MM.1S (cell line): ENCODE data around the gene LHX1.
A peak's percentile ranks its signal among the peaks of the same experiment; 100 is the strongest.

Source experiments
- DNase-seq: peaks from one replicate; pipeline ENCODE4 v3.0.0-alpha.2; 2015
- H2AFZ ChIP-seq: fragments of 300-600 bp; sonication (generic); 2 replicates; pipeline ENCODE4 v1.6.0; 2016; ENCODE audit warnings: antibody characterized with exemption, low read length
- H3F3A ChIP-seq: fragments of 300-600 bp; sonication (generic); 2 replicates; pipeline ENCODE4 v1.6.1; 2016; ENCODE audit warnings: mild to moderate bottlenecking, antibody characterized with exemption, low read length, moderate library complexity, mixed read lengths; ENCODE audit not compliant: insufficient read depth
- H3K27ac ChIP-seq: fragments of 300-600 bp; sonication (generic); 2 replicates; pipeline ENCODE4 v1.5.1; 2016; ENCODE audit warnings: mild to moderate bottlenecking, low read length
- H3K27me3 ChIP-seq: fragments of 300-600 bp; sonication (generic); replicated peaks from 2 replicates; pipeline ENCODE4 v1.6.0; 2016; ENCODE audit warnings: low read length; ENCODE audit not compliant: insufficient read depth
- H3K36me3 ChIP-seq: fragments of 300-600 bp; sonication (generic); replicated peaks from 2 replicates; pipeline ENCODE4 v1.6.1; 2016; ENCODE audit warnings: mild to moderate bottlenecking, low read length, mixed read lengths; ENCODE audit not compliant: insufficient read depth
- H3K4me1 ChIP-seq: fragments of 300-600 bp; sonication (generic); 2 replicates; pipeline ENCODE4 v1.6.1; 2016; ENCODE audit warnings: low read length, mixed read lengths
- H3K4me2 ChIP-seq: fragments of 300-600 bp; sonication (generic); 2 replicates; pipeline ENCODE4 v1.6.0; 2016; ENCODE audit warnings: low read depth, low read length
- H3K4me3 ChIP-seq: fragments of 300-600 bp; sonication (generic); 2 replicates; pipeline ENCODE4 v1.5.1; 2016; ENCODE audit warnings: low read length, mixed read lengths
- H3K79me2 ChIP-seq: fragments of 300-600 bp; sonication (generic); 2 replicates; pipeline ENCODE4 v1.6.1; 2016; ENCODE audit warnings: mixed run types, low read length, mixed read lengths
- H3K9ac ChIP-seq: fragments of 300-600 bp; sonication (generic); 2 replicates; pipeline ENCODE4 v1.6.1; 2016; ENCODE audit warnings: low read length, mixed read lengths
- H3K9me2 ChIP-seq: fragments of 300-600 bp; sonication (generic); replicated peaks from 2 replicates; pipeline ENCODE4 v1.6.1; 2016; ENCODE audit warnings: mild to moderate bottlenecking, low read length, mixed read lengths; ENCODE audit not compliant: insufficient read depth
- H3K9me3 ChIP-seq: fragments of 300-600 bp; sonication (generic); replicated peaks from 2 replicates; pipeline ENCODE4 v1.6.1; 2016; ENCODE audit warnings: mild to moderate bottlenecking, low read length, mixed read lengths; ENCODE audit not compliant: insufficient read depth
- H4K20me1 ChIP-seq: fragments of 300-600 bp; sonication (generic); 2 replicates; pipeline ENCODE4 v1.6.1; 2016; ENCODE audit warnings: mild to moderate bottlenecking, low read length, moderate library complexity, mixed read lengths; ENCODE audit not compliant: insufficient read depth
- EZH2 ChIP-seq: fragments of 300-600 bp; sonication (generic); optimal IDR thresholded peaks from 2 replicates; pipeline ENCODE3; 2017; ENCODE audit warnings: low read depth, mild to moderate bottlenecking, antibody characterized with exemption, low read length, mixed read lengths
- EZH2phosphoT487 ChIP-seq: fragments of 300-600 bp; sonication (generic); IDR thresholded peaks from 2 replicates; pipeline ENCODE4 v1.6.1; 2018; ENCODE audit warnings: antibody characterized with exemption, low read length
- TF ChIP-seq, protein P1 (sequence below): fragments of 300-600 bp; sonication (generic); IDR thresholded peaks from 2 replicates; pipeline ENCODE4 v1.5.1; 2016; ENCODE audit warnings: antibody characterized with exemption, low read length, mixed read lengths

LHX1 gene

DNA sequence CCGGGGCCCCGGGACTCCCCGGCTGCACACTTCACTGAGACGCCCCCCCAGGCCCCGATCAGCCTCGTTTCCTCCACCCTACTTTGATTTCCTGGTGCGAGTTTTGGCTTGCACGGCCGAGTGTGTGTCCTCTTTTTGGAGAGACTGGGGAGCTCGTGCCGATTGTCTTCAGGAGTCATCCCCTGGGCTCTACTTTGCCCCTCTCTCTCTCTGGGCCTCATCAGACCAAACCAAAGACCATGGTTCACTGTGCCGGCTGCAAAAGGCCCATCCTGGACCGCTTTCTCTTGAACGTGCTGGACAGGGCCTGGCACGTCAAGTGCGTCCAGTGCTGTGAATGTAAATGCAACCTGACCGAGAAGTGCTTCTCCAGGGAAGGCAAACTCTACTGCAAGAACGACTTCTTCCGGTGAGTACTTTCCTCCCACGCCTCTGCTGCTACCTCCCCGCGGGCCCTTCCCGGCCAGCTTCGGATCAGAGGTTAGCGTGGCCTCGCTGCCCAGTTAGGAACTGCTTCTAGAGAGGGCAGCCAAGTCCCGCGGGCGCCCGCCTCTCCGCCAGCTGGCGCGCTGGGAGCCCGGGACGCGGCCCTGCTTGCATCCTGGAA, 787 bp downstream of the LHX1 start:
- Histone ChIP-seq H3K4me1 (no peaks in the 10 kb centered on the region), H3K79me2 (no peaks in the 10 kb centered on the region), H3F3A (no peaks in the 10 kb centered on the region), H4K20me1 (no peaks in the 10 kb centered on the region), H3K9me2 (no peaks in the 10 kb centered on the region), H3K4me3 (no peak overlapping the region), H3K4me2 (no peak overlapping the region), H3K27ac (no peak overlapping the region), H3K9me3 (no peaks in the 10 kb centered on the region), H3K27me3 (peaks cover 98% of the 10 kb centered on the region), H3K36me3 (no peaks in the 10 kb centered on the region), H2AFZ (no peak overlapping the region), H3K9ac (no peak overlapping the region)
- DNase-seq: no peak
- TF ChIP-seq EZH2: no peak
- TF ChIP-seq, protein P1, sequence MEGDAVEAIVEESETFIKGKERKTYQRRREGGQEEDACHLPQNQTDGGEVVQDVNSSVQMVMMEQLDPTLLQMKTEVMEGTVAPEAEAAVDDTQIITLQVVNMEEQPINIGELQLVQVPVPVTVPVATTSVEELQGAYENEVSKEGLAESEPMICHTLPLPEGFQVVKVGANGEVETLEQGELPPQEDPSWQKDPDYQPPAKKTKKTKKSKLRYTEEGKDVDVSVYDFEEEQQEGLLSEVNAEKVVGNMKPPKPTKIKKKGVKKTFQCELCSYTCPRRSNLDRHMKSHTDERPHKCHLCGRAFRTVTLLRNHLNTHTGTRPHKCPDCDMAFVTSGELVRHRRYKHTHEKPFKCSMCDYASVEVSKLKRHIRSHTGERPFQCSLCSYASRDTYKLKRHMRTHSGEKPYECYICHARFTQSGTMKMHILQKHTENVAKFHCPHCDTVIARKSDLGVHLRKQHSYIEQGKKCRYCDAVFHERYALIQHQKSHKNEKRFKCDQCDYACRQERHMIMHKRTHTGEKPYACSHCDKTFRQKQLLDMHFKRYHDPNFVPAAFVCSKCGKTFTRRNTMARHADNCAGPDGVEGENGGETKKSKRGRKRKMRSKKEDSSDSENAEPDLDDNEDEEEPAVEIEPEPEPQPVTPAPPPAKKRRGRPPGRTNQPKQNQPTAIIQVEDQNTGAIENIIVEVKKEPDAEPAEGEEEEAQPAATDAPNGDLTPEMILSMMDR: no peak
- TF ChIP-seq EZH2phosphoT487: no peak

DNA sequence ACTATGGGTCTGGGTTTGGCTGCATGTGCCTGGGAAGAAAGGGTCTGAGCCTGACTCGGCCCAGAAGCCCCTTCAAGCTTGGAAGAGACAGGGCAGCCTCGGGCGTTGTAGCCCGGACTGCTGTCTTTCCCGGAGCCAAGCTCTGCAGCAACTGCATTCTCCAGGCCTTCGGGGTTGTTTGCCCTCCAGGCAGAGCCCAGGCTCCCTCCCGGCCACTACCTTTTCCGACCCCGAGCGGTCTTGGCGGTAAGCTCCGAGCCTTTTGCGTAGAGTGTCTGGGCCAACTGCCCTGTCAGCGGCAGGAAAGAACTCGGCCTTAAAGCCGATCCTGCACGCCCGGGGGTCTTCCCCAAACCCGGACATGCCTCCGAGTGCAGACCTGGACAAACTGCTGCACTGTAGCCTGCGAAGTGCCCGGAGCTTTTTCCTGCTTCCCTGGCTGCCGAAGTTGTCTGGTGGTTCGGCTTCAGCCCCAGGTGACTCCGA, 1.3 kb downstream of the LHX1 start:
- Histone ChIP-seq H3K27ac (no peak overlapping the region), H3F3A (no peaks in the 10 kb centered on the region), H3K9me2 (no peaks in the 10 kb centered on the region), H3K27me3 (peaks cover 98% of the 10 kb centered on the region), H3K9ac (no peak overlapping the region), H3K79me2 (no peaks in the 10 kb centered on the region), H3K4me3 (no peak overlapping the region), H3K4me1 (no peaks in the 10 kb centered on the region), H2AFZ (no peak overlapping the region), H3K9me3 (no peaks in the 10 kb centered on the region), H3K36me3 (no peaks in the 10 kb centered on the region), H3K4me2 (no peak overlapping the region), H4K20me1 (no peaks in the 10 kb centered on the region)
- TF ChIP-seq EZH2phosphoT487: no peak
- no peak for DNase-seq

DNA sequence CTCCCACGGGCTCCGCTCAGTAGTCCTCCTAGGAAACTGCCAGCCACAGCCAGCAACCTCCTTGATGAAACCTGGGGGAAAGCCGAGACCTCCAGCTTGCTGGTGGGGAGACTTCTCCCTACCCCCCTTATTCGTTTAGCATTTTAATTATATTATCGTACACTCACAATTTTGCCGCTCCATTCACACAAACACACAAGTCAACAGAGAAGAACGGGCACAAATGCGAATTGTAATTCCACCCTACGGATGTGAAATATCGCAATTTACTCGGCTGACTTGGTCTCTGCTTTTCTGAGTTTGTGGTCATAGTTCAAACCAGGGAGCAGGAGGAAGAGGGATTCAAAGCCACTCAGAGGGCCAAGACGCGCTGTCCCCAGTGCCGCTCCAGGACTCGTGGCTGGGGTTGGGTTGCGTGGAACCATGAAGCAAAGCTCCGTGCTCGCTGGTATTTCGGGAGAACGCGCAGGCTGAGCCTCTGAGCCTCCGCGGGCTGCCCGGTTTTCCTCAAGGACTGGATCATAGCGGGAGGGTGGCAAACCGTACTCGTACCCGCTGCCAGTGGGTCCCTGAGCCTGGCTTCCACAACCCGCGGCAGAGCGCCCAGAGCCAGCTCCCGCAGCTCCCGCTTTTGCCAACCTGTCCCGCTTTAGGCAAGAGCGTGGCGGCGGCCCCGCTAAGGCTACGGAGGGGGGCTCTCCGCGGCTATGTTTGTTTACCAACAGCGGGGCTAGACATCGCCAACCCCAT, 2.0 kb downstream of the LHX1 start:
- no peaks in the 10 kb centered on the region for H4K20me1 ChIP-seq
- H3K27me3 ChIP-seq: peaks cover 98% of the 10 kb centered on the region
- no peak overlapping the region for H2AFZ ChIP-seq
- H3K4me1 ChIP-seq: no peaks in the 10 kb centered on the region
- H3K4me2 ChIP-seq: no peak overlapping the region
- H3K36me3 ChIP-seq: no peaks in the 10 kb centered on the region
- H3K9me3 ChIP-seq: no peaks in the 10 kb centered on the region
- no peak overlapping the region for H3K4me3 ChIP-seq
- no peaks in the 10 kb centered on the region for H3F3A ChIP-seq
- H3K9me2 ChIP-seq: no peaks in the 10 kb centered on the region
- no peak overlapping the region for H3K9ac ChIP-seq
- no peak for DNase-seq
- no peaks in the 10 kb centered on the region for H3K79me2 ChIP-seq
- TF ChIP-seq EZH2 (peak; percentile 76), EZH2phosphoT487 (no peak)
- TF ChIP-seq, protein P1: no peak
- H3K27ac ChIP-seq: no peak overlapping the region
